Ishikawa (cell line): Measurements from ENCODE around the gene CDC20.

Experiments
- CEBPB ChIP-seq: IDR thresholded peaks from 2 replicates; pipeline ENCODE4 v1.6.1; 2012
- CREB1 ChIP-seq: IDR thresholded peaks from 2 replicates; pipeline ENCODE4 v1.6.1; 2012; ENCODE audit warnings: low read depth
- EGR1 ChIP-seq: IDR thresholded peaks from 2 replicates; pipeline ENCODE4 v1.6.1; 2012
- EP300 ChIP-seq: IDR thresholded peaks from 2 replicates; pipeline ENCODE4 v1.6.1; 2012; ENCODE audit warnings: borderline replicate concordance
- FOXM1 ChIP-seq: IDR thresholded peaks from 2 replicates; pipeline ENCODE4 v1.6.1; 2012; ENCODE audit warnings: low read depth, borderline replicate concordance
- NFIC ChIP-seq: IDR thresholded peaks from 2 replicates; pipeline ENCODE4 v1.6.1; 2012
- RAD21 ChIP-seq: IDR thresholded peaks from 2 replicates; pipeline ENCODE4 v1.6.1; 2012; ENCODE audit warnings: low read depth
- TAF1 ChIP-seq: IDR thresholded peaks from 2 replicates; pipeline ENCODE4 v1.6.1; 2012; ENCODE audit warnings: low read depth, mild to moderate bottlenecking
- TCF12 ChIP-seq: IDR thresholded peaks from 2 replicates; pipeline ENCODE4 v1.6.1; 2012; ENCODE audit warnings: low read depth
- TEAD4 ChIP-seq: IDR thresholded peaks from 2 replicates; pipeline ENCODE4 v1.6.1; 2012
- USF1 ChIP-seq: IDR thresholded peaks from 2 replicates; pipeline ENCODE4 v1.6.1; 2012
- YY1 ChIP-seq: IDR thresholded peaks from 2 replicates; pipeline ENCODE4 v1.6.1; 2012; ENCODE audit warnings: low read depth
- ZBTB7A ChIP-seq: IDR thresholded peaks from 2 replicates; pipeline ENCODE4 v1.6.1; 2012; ENCODE audit warnings: low read depth
- TF ChIP-seq, protein P1 (sequence below): IDR thresholded peaks from 2 replicates; pipeline ENCODE4 v1.6.1; 2012
- TF ChIP-seq, protein P2 (sequence below): IDR thresholded peaks from 2 replicates; pipeline ENCODE4 v1.6.1; 2012; ENCODE audit warnings: low read depth, mild to moderate bottlenecking

The CDC20 gene

GRCh38 chr1:43340559-43340958, 18.2 kb upstream of the CDC20 start:
- no peak for TF ChIP-seq USF1
- no peak for TF ChIP-seq ZBTB7A
- no peak for TF ChIP-seq NFIC
- TF ChIP-seq TEAD4, result no peak
- TF ChIP-seq TCF12, result no peak
- no peak for TF ChIP-seq EGR1
- no peak for TF ChIP-seq RAD21
- no peak for TF ChIP-seq CREB1
- no peak for TF ChIP-seq TAF1
- TF ChIP-seq, protein P1, sequence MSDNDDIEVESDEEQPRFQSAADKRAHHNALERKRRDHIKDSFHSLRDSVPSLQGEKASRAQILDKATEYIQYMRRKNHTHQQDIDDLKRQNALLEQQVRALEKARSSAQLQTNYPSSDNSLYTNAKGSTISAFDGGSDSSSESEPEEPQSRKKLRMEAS, result no peak
- TF ChIP-seq, protein P2, sequence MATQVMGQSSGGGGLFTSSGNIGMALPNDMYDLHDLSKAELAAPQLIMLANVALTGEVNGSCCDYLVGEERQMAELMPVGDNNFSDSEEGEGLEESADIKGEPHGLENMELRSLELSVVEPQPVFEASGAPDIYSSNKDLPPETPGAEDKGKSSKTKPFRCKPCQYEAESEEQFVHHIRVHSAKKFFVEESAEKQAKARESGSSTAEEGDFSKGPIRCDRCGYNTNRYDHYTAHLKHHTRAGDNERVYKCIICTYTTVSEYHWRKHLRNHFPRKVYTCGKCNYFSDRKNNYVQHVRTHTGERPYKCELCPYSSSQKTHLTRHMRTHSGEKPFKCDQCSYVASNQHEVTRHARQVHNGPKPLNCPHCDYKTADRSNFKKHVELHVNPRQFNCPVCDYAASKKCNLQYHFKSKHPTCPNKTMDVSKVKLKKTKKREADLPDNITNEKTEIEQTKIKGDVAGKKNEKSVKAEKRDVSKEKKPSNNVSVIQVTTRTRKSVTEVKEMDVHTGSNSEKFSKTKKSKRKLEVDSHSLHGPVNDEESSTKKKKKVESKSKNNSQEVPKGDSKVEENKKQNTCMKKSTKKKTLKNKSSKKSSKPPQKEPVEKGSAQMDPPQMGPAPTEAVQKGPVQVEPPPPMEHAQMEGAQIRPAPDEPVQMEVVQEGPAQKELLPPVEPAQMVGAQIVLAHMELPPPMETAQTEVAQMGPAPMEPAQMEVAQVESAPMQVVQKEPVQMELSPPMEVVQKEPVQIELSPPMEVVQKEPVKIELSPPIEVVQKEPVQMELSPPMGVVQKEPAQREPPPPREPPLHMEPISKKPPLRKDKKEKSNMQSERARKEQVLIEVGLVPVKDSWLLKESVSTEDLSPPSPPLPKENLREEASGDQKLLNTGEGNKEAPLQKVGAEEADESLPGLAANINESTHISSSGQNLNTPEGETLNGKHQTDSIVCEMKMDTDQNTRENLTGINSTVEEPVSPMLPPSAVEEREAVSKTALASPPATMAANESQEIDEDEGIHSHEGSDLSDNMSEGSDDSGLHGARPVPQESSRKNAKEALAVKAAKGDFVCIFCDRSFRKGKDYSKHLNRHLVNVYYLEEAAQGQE, result no peak
- no peak for TF ChIP-seq FOXM1
- no peak for TF ChIP-seq EP300
- no peak for TF ChIP-seq CEBPB
- no peak for TF ChIP-seq YY1

DNA sequence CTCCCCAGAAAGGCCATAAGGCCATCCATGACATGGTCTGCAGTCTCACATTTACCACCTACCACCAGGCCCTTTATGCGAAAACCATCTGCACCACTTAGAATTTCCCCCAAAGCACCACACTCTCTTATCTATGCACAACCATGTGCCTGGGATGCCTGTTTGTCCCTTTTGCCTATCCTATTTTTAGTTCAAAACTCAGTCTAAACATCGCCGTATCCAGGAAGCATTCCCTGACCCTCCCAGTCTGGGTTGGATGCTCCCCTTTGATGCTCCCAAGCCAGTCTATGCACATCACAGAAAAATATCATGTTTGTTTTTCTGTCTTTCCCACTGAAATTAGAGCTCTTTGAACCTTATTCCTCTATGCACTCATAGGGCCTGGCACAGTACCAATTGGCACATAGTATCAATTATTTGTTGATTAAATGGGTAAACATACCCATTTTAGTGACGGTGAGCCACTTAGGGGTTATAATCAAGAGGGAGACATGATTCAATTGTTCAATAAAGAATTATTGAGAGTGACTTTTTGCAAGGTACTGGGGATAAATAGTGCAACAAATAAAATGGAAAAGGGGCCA, 14.4 kb upstream of the CDC20 start:
- TF ChIP-seq TAF1 (no peak), CEBPB (no peak), FOXM1 (no peak), RAD21 (no peak)
- TF ChIP-seq, protein P1, result no peak
- TF ChIP-seq, protein P2, result no peak

- TF ChIP-seq, protein P1, result no peak
- TF ChIP-seq, protein P2, result no peak
- TF ChIP-seq CEBPB (no peak), CREB1 (no peak), FOXM1 (no peak), ZBTB7A (no peak), TAF1 (no peak), TEAD4 (no peak), NFIC (no peak), RAD21 (no peak), EP300 (no peak), USF1 (no peak), EGR1 (no peak), YY1 (no peak), TCF12 (no peak)
Observed at GRCh38 chr1:43345120-43345519, 13.7 kb upstream of the CDC20 start.

- TF ChIP-seq USF1 (no peak), TCF12 (no peak), YY1 (no peak), CEBPB (no peak), FOXM1 (no peak), RAD21 (no peak)
Observed at GRCh38 chr1:43346636-43347035, 12.1 kb upstream of the CDC20 start.
